Uterus (tissue), 2 donors: ENCODE results near the gene ADAMTS3.

ENCODE experiments used
- CTCF ChIP-seq, 4 experiments: fragments of 200-600 bp in 2 of 4; fragments of 450-650 bp in 2 of 4; sonication (generic) in 2 of 4; IDR thresholded peaks; one replicate each; pipeline ENCODE4 v1.5.1; 2016 to 2019; ENCODE audit warnings: antibody characterized with exemption in 4 of 4, mild to moderate bottlenecking in 2 of 4, moderate library complexity in 1 of 4
- POLR2A ChIP-seq, 2 donors: fragments of 450-650 bp; IDR thresholded peaks; one replicate each; pipeline ENCODE4 v1.6.1; 2016; ENCODE audit warnings: antibody characterized with exemption in 2 of 2, mild to moderate bottlenecking in 1 of 2, moderate library complexity in 1 of 2

DNA sequence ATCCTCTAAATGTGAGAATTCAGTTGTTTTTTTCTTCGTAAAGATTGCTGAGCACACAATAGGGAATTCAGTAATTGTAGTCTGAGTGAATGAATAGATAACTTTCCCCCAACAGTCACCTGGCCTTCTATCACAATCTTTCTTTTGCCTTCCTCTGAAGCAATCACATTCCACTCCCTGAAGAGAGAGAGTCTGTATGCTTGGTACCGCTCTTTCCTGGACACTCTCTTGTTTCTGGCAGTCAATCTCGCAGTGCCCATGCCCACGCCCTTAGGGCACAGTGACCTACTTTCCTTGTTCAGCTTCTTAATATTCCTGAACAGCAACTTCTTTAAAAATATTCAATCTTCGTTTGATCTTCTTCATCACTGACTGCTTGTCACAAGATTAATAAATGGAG lies 255.9 kb downstream of the ADAMTS3 start:
- no peak for TF ChIP-seq POLR2A (IDR thresholded peaks at IDR 0.05)
- no peak for TF ChIP-seq CTCF (IDR thresholded peaks at IDR 0.05)
